CD4-positive, alpha-beta T cell (primary cell): ENCODE data around the gene LMX1B. TPM values are rescaled to one million over a fixed set of nuclear protein-coding genes. Genes with fewer than 3 reads are reported as not detected.

Source experiments
- ATAC-seq: fragments of 200-7000 bp; cut with Tn5 transposase; one replicate; pipeline ENCODE4 v1.10.0; 2022; ENCODE audit warnings: mild to moderate bottlenecking; ENCODE audit not compliant: poor library complexity
- CTCF ChIA-PET: fragments of 350-600 bp; sonication (Branson Sonifier 250); formaldehyde crosslinking; loops from one replicate; lab custom pipeline; 2021; ENCODE audit warnings: antibody characterized with exemption, inconsistent platforms; lab: Charles Lee
- POLR2A ChIA-PET: fragments of 350-600 bp; sonication (Branson Sonifier 250); formaldehyde crosslinking; loops from one replicate; lab custom pipeline; 2021; ENCODE audit warnings: antibody characterized with exemption, inconsistent platforms; lab: Charles Lee
- DNase-seq, 14 experiments: peaks; one replicate each; pipeline ENCODE4 v3.0.0-alpha.2; 2013 to 2020; ENCODE audit warnings: mixed read lengths in 2 of 14
- H3K27ac ChIP-seq, 2 donors: one replicate each; pipeline versions ENCODE4 v1.5.1 to v1.7.0; 2013; ENCODE audit warnings: low read length in 2 of 2, low read depth in 1 of 2, mild to moderate bottlenecking in 1 of 2
- H3K27me3 ChIP-seq, 2 experiments: 1 replicate in 1 of 2; 2 replicates in 1 of 2; pipeline versions ENCODE4 v1.6.1 to v1.7.0; 2013; ENCODE audit warnings: low read length in 2 of 2, control low read depth in 1 of 2, mild to moderate bottlenecking in 1 of 2, moderate library complexity in 1 of 2; ENCODE audit not compliant: insufficient read depth in 2 of 2, control insufficient read depth in 1 of 2
- H3K36me3 ChIP-seq: one replicate; pipeline ENCODE4 v1.6.1; 2013; ENCODE audit warnings: low read length, control low read depth; ENCODE audit not compliant: insufficient read depth
- H3K4me1 ChIP-seq: one replicate; pipeline ENCODE4 v1.6.1; 2013; ENCODE audit warnings: low read length, control low read depth; ENCODE audit not compliant: insufficient read depth
- H3K4me3 ChIP-seq: one replicate; pipeline ENCODE4 v1.5.1; 2013; ENCODE audit warnings: mild to moderate bottlenecking, low read length, moderate library complexity
- H3K9me3 ChIP-seq, 2 experiments: 1 replicate in 1 of 2; 2 replicates in 1 of 2; pipeline versions ENCODE4 v1.6.1 to v1.7.0; 2013; ENCODE audit warnings: low read length in 2 of 2, mild to moderate bottlenecking in 2 of 2, control low read depth in 1 of 2, moderate library complexity in 1 of 2; ENCODE audit not compliant: control insufficient read depth in 1 of 2, insufficient read depth in 1 of 2
- H3K27ac Mint-ChIP-seq: one replicate; pipeline ENCODE4 v1.8.0; 2020; ENCODE audit warnings: mixed read lengths
- H3K27me3 Mint-ChIP-seq: one replicate; pipeline ENCODE4 v1.8.0; 2021; ENCODE audit warnings: mixed read lengths
- H3K36me3 Mint-ChIP-seq: one replicate; pipeline ENCODE4 v1.8.0; 2021; ENCODE audit warnings: low read depth, mixed read lengths
- H3K4me1 Mint-ChIP-seq: one replicate; pipeline ENCODE4 v1.8.0; 2021; ENCODE audit warnings: low read depth, mixed read lengths
- H3K4me3 Mint-ChIP-seq: one replicate; pipeline ENCODE4 v1.8.0; 2020; ENCODE audit warnings: mild to moderate bottlenecking, mixed read lengths
- H3K9me3 Mint-ChIP-seq: one replicate; pipeline ENCODE4 v1.8.0; 2020; ENCODE audit warnings: mixed read lengths
- intact Hi-C, 2 experiments: fragments of 100-400 bp; cut with DNase I in 1 of 2; cut with micrococcal nuclease in 1 of 2; formaldehyde crosslinking; loops; one replicate each; pipeline versions ENCODE4 v1.15.1 to v1.9.0; 2023 to 2025; cut with DNase I, micrococcal nuclease
- total RNA-seq, 174 experiments: library from RNA in 2 of 174; stranded (reverse) in 2 of 174; gene quantifications; one replicate each; pipeline ENCODE4 v1.2.3 and lab custom pipeline; 2021 to 2026
- TF ChIP-seq, protein P1 (sequence below): fragments of 200-600 bp; IDR thresholded peaks from one replicate; pipeline ENCODE4 v1.8.0; 2022; ENCODE audit warnings: antibody characterized with exemption, mild to moderate bottlenecking

LMX1B gene
- total RNA-seq, 2 experiments from 2014 or later, result not detected

DNA sequence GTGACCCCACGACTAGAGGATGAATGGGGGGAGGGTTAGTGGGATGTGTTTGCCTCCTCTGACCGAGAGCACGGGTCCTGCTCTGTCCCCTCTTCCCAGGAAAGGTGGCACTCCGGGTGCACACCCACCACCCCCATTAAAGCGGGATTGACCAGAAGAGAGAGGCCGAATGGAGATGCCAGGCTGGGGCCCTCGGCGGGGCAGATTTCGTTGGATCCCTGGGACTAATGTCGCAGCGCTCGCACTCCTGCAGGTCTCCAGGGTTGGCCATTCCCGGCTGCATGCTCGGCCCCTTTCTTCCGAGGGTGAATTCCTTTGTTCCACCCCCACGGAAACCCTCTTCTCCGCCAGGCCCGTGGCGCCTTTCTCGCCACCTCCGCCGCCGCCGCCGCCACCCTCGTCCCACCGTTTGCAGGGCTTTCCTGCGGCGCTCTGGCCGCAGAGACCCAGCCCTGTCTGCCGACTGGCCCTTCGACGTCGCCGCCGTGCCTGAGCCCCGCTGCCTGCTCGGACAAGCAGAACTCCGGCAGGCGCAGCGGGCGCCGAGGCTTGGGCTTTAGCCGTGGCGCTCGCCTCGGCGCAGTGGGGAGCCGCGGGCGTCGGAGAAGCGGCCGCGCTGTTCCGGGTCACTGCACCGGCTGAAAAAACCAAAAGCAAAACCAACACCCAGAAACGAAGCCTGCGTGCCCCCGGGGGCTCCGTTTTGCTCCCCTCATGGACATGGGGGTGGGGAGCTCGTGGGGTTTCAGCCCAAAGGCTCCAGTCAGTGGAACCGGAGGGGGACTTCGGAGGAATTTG, 11.8 kb downstream of the LMX1B start:
- no peaks in the 10 kb centered on the region for H3K36me3 Mint-ChIP-seq
- CTCF ChIA-PET, result no interaction called here
- no peak for DNase-seq
- no peak for ATAC-seq
- TF ChIP-seq, protein P1, sequence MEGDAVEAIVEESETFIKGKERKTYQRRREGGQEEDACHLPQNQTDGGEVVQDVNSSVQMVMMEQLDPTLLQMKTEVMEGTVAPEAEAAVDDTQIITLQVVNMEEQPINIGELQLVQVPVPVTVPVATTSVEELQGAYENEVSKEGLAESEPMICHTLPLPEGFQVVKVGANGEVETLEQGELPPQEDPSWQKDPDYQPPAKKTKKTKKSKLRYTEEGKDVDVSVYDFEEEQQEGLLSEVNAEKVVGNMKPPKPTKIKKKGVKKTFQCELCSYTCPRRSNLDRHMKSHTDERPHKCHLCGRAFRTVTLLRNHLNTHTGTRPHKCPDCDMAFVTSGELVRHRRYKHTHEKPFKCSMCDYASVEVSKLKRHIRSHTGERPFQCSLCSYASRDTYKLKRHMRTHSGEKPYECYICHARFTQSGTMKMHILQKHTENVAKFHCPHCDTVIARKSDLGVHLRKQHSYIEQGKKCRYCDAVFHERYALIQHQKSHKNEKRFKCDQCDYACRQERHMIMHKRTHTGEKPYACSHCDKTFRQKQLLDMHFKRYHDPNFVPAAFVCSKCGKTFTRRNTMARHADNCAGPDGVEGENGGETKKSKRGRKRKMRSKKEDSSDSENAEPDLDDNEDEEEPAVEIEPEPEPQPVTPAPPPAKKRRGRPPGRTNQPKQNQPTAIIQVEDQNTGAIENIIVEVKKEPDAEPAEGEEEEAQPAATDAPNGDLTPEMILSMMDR, result no peak
- intact Hi-C loops, result no loop called here
- H3K4me1 Mint-ChIP-seq, result peaks cover 7% of the 10 kb centered on the region
- Histone ChIP-seq H3K4me1 (peaks cover 31% of the 10 kb centered on the region), H3K9me3 (peaks cover 0 to 39% of the 10 kb centered on the region in 2 experiments), H3K4me3 (peak overlapping the region; percentile 37), H3K36me3 (no peaks in the 10 kb centered on the region), H3K27me3 (peaks cover 87 to 96% of the 10 kb centered on the region in 2 experiments), H3K27ac (no peak overlapping the region)
- peaks cover 87% of the 10 kb centered on the region for H3K27me3 Mint-ChIP-seq
- no peaks in the 10 kb centered on the region for H3K9me3 Mint-ChIP-seq
- no peak overlapping the region for H3K27ac Mint-ChIP-seq
- POLR2A ChIA-PET, result no interaction called here
- peak overlapping the region; percentile 59 for H3K4me3 Mint-ChIP-seq

DNA sequence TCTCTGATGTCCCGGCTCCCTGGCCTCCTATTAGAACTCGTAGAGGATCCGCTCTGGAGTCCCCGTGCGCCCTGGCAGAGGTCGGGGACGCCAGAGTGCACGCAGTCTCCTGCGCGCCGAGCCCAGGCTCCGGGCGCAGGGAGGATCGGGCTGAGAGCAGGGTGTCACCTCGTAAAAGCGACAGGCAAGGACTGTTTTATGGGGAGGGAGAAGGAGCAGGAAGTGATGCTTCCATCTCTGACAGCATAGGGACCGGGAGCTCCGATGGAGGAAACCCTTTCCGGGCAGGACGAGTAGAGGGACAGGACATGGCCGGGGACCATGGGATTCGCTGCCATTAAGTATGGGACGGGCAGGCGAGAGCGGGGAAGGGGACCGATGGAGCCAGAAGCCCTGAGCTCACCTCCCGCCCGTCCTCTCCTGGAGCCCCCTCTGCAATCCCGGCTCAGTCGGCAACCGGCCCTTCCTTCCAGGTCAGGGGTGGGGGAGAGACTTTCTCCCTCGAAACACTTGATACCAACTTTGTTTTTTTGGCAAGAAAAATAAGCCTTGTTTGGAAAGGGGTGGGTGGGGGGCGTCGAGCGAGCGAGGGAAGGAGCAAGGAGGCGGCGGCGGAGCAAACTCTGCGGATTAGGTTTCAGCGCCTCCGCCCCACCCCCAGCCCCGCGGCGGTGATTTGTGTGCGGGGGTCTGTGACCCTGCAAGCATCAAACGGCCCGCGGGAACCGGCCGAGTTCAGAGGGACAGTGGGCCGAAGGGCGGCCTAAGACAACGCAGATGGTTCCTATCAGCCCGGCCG, 12.6 kb downstream of the LMX1B start:
- Histone ChIP-seq H3K27ac (no peak overlapping the region), H3K36me3 (no peaks in the 10 kb centered on the region), H3K27me3 (peaks cover 87 to 91% of the 10 kb centered on the region in 2 experiments), H3K4me1 (peaks cover 31% of the 10 kb centered on the region), H3K4me3 (peak overlapping the region; percentile 37), H3K9me3 (peaks cover 0 to 39% of the 10 kb centered on the region in 2 experiments)
- ATAC-seq, result no peak
- H3K36me3 Mint-ChIP-seq, result no peaks in the 10 kb centered on the region
- H3K27me3 Mint-ChIP-seq, result peaks cover 85% of the 10 kb centered on the region
- peaks cover 7% of the 10 kb centered on the region for H3K4me1 Mint-ChIP-seq
- POLR2A ChIA-PET, result no interaction called here
- no peak overlapping the region for H3K27ac Mint-ChIP-seq
- DNase-seq, result no peak
- peak overlapping the region; percentile 59 for H3K4me3 Mint-ChIP-seq
- TF ChIP-seq, protein P1, result no peak
- no peaks in the 10 kb centered on the region for H3K9me3 Mint-ChIP-seq
- CTCF ChIA-PET, result no interaction called here
- intact Hi-C loops, result no loop called here

DNA sequence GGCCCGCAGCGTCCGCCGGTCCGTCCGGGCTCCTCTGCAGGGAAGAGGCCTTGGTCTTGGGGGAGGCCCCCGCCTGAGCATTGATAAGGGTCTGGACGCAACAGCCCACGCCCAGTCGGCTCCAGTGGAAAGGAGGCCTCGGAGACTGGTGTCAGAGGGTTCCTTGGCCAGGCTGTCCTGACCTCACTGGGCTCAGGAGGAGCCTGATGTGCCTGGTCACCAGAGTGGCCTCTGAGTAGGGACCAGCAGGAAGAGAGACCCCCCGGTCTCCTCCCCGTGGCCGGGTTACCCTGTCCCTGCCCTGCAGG, 13.2 kb downstream of the LMX1B start:
- H3K9me3 ChIP-seq, result peaks cover 0 to 39% of the 10 kb centered on the region in 2 experiments
- H3K4me3 ChIP-seq, result no peak overlapping the region
- H3K27ac Mint-ChIP-seq, result no peak overlapping the region
- no peak for DNase-seq
- ChIA-PET POLR2A (no interaction called here), CTCF (no interaction called here)
- no peak for ATAC-seq
- H3K4me3 Mint-ChIP-seq, result peak overlapping the region; percentile 11
- intact Hi-C loops, result no loop called here
- TF ChIP-seq, protein P1, result no peak
- H3K4me1 Mint-ChIP-seq, result peaks cover 7% of the 10 kb centered on the region
- no peak overlapping the region for H3K27ac ChIP-seq
- H3K36me3 Mint-ChIP-seq, result no peaks in the 10 kb centered on the region
- no peaks in the 10 kb centered on the region for H3K9me3 Mint-ChIP-seq
- H3K4me1 ChIP-seq, result peaks cover 31% of the 10 kb centered on the region
- H3K27me3 Mint-ChIP-seq, result peaks cover 85% of the 10 kb centered on the region
- H3K27me3 ChIP-seq, result peaks cover 87 to 90% of the 10 kb centered on the region in 2 experiments
- H3K36me3 ChIP-seq, result no peaks in the 10 kb centered on the region
